K562 (cell line): ENCODE data around the gene HSPB7. TPM values are rescaled to one million over a fixed set of nuclear protein-coding genes. Genes with fewer than 3 reads are reported as not detected.

Experiments used
- ATAC-seq: fragments of 200-7000 bp; cut with Tn5 transposase; 3 replicates; pipeline ENCODE4 v1.9.1; 2020; ENCODE audit warnings: moderate library complexity
- BruUV-seq: library from RNA; stranded (reverse); fragments of 400-500 nt; replicated peaks from 2 replicates; lab custom pipeline; 2021; lab: Mats Ljungman, UMichigan
- CTCF ChIA-PET: fragments of 300-600 bp; formaldehyde crosslinking; extraction: SDS; loops from one replicate; lab custom pipeline; 2021; ENCODE audit warnings: low intra/inter-chr PET ratio; lab: Yijun Ruan, JAX
- POLR2A ChIA-PET: fragments of 300-600, 350-650 bp; sonication (Branson Sonifier 250); formaldehyde crosslinking; extraction: SDS; loops from one replicate; lab custom pipeline; 2021; ENCODE audit warnings: antibody characterized with exemption, inconsistent platforms; lab: Yijun Ruan, JAX
- DNase-seq, 4 experiments: peaks; one replicate each; pipeline versions ENCODE4 v3.0.0 to v3.0.0-alpha.2; 2011 to 2018; ENCODE audit warnings: low spot score in 3 of 4, mixed read lengths in 3 of 4; ENCODE audit errors: extremely low read depth in 1 of 4
- FAIRE-seq: peaks from 2 replicates; lab custom pipeline; 2011; peaks lifted over from hg19 to GRCh38; lab: Jason Lieb, UNC
- H2AFZ ChIP-seq: 2 replicates; pipeline ENCODE4 v1.6.0; 2011; ENCODE audit warnings: low read depth, low read length, control low read depth, inconsistent platforms
- H3K27ac ChIP-seq: fragments of 200-600 bp; 3 replicates; pipeline ENCODE4 v1.8.0; 2011; ENCODE audit warnings: low read depth, mild to moderate bottlenecking, control low read depth, inconsistent platforms, low read length, moderate library complexity, mixed read lengths; ENCODE audit errors: extremely low read depth
- H3K27me3 ChIP-seq, 2 experiments: fragments of 300-600 bp in 1 of 2; 2 replicates in 1 of 2; 3 replicates in 1 of 2; pipeline versions ENCODE4 v1.6.0 to v1.8.0; 2011; ENCODE audit warnings: inconsistent platforms in 2 of 2, low read length in 2 of 2, mild to moderate bottlenecking in 1 of 2, mixed read lengths in 1 of 2, moderate library complexity in 1 of 2; ENCODE audit not compliant: control insufficient read depth in 2 of 2, insufficient read depth in 2 of 2
- H3K36me3 ChIP-seq: fragments of 300-600 bp; 3 replicates; pipeline ENCODE4 v1.8.0; 2011; ENCODE audit warnings: mild to moderate bottlenecking, low read length, inconsistent platforms; ENCODE audit not compliant: control insufficient read depth, insufficient read depth
- H3K4me1 ChIP-seq, 2 experiments: fragments of 200-600 bp in 1 of 2; replicated peaks in 1 of 2; 2 replicates in 1 of 2; 3 replicates in 1 of 2; pipeline versions ENCODE4 v1.5.1 to v1.8.0; 2011; ENCODE audit warnings: inconsistent platforms in 2 of 2, low read length in 2 of 2, mild to moderate bottlenecking in 1 of 2, mixed read lengths in 1 of 2, moderate library complexity in 1 of 2; ENCODE audit not compliant: control insufficient read depth in 2 of 2, insufficient read depth in 2 of 2
- H3K4me2 ChIP-seq: 2 replicates; pipeline ENCODE4 v1.6.1; 2011; ENCODE audit warnings: low read length, control low read depth, inconsistent platforms, mixed read lengths; ENCODE audit not compliant: insufficient read depth
- H3K4me3 ChIP-seq: fragments of 200-600 bp; sonication (generic), shearing (Covaris generic); 2 replicates; pipeline ENCODE4 v1.5.1; 2016; ENCODE audit warnings: control low read depth, inconsistent platforms
- H3K79me2 ChIP-seq: fragments of 200-600 bp; 3 replicates; pipeline ENCODE4 v1.8.0; 2011; ENCODE audit warnings: low read length, inconsistent platforms; ENCODE audit not compliant: control insufficient read depth, insufficient read depth
- H3K9ac ChIP-seq, 2 experiments: 2 replicates each; pipeline versions ENCODE4 v1.6.0 to v1.6.1; 2011; ENCODE audit warnings: low read depth in 2 of 2, low read length in 2 of 2, control low read depth in 1 of 2, inconsistent platforms in 1 of 2, mild to moderate bottlenecking in 1 of 2, mixed read lengths in 1 of 2; ENCODE audit not compliant: insufficient read depth in 1 of 2
- H3K9me1 ChIP-seq: one replicate; pipeline ENCODE4 v1.6.0; 2011; ENCODE audit warnings: inconsistent platforms, mild to moderate bottlenecking, low read length, moderate library complexity; ENCODE audit not compliant: control insufficient read depth, insufficient read depth
- H3K9me3 ChIP-seq: replicated peaks from 2 replicates; pipeline ENCODE4 v1.5.1; 2011; ENCODE audit warnings: low read depth, low read length, inconsistent platforms; ENCODE audit not compliant: control insufficient read depth, insufficient read depth
- H4K20me1 ChIP-seq: replicated peaks from 2 replicates; pipeline ENCODE4 v1.6.1; 2011; ENCODE audit warnings: low read length, inconsistent platforms, mixed read lengths; ENCODE audit not compliant: control insufficient read depth, insufficient read depth
- CBX3 ChIP-seq, 2 experiments: IDR thresholded peaks; 1 replicate in 1 of 2; 2 replicates in 1 of 2; pipeline ENCODE4 v1.6.1; 2012; ENCODE audit warnings: inconsistent platforms in 2 of 2, low read length in 2 of 2, borderline replicate concordance in 1 of 2, control low read depth in 1 of 2
- CHCHD3 ChIP-seq: fragments of 250-450 bp; sonication (Bioruptor Pico); IDR thresholded peaks from 2 replicates; pipeline ENCODE4 v2.1.2; 2022; ENCODE audit warnings: mild to moderate bottlenecking
- ELF4 ChIP-seq: fragments of 450-650 bp; formaldehyde crosslinking; IDR thresholded peaks from 2 replicates; pipeline ENCODE4 v1.4.0; 2022; ENCODE audit warnings: missing genetic modification characterization
- ERF ChIP-seq: fragments of 450-650 bp; formaldehyde crosslinking; IDR thresholded peaks from 2 replicates; pipeline ENCODE4 v1.4.0; 2020; ENCODE audit warnings: mild to moderate bottlenecking, mixed read lengths
- HNRNPH1 ChIP-seq: fragments of 200-400 bp; formaldehyde crosslinking; optimal IDR thresholded peaks from 2 replicates; pipeline ENCODE3; 2017; ENCODE audit warnings: low read depth, mild to moderate bottlenecking, low read length, moderate library complexity
- LEF1 ChIP-seq: fragments of 450-650 bp; IDR thresholded peaks from 2 replicates; pipeline ENCODE4 v1.6.1; 2016; ENCODE audit warnings: mild to moderate bottlenecking
- MCM3 ChIP-seq: fragments of 450-650 bp; IDR thresholded peaks from 2 replicates; pipeline ENCODE4 v1.6.1; 2016
- MCM7 ChIP-seq, 2 experiments: fragments of 450-650 bp; IDR thresholded peaks; 2 replicates each; pipeline ENCODE4 v1.6.1; 2016 to 2018
- NCOA6 ChIP-seq: fragments of 450-650 bp; IDR thresholded peaks from 2 replicates; pipeline ENCODE4 v1.6.1; 2017; ENCODE audit warnings: mild to moderate bottlenecking
- OTX1 ChIP-seq: fragments of 450-650 bp; formaldehyde crosslinking; IDR thresholded peaks from 2 replicates; pipeline ENCODE4 v1.4.0; 2022; ENCODE audit warnings: mild to moderate bottlenecking
- SLC30A9 ChIP-seq: fragments of 250-450 bp; sonication (Bioruptor Pico); IDR thresholded peaks from 2 replicates; pipeline ENCODE4 v1.8.0; 2022; ENCODE audit warnings: mild to moderate bottlenecking, moderate library complexity
- SRSF9 ChIP-seq: fragments of 200-400 bp; formaldehyde crosslinking; IDR thresholded peaks from 2 replicates; pipeline ENCODE4 v1.6.1; 2017; ENCODE audit warnings: low read depth, low read length, borderline replicate concordance
- TAL1 ChIP-seq: fragments of 450-650 bp; IDR thresholded peaks from 2 replicates; pipeline ENCODE4 v1.6.1; 2016; ENCODE audit warnings: mild to moderate bottlenecking
- TCF3 ChIP-seq: sonication (generic); formaldehyde crosslinking; IDR thresholded peaks from 2 replicates; pipeline ENCODE4 v1.4.0; 2020; ENCODE audit warnings: mild to moderate bottlenecking, missing genetic modification reagents
- ZNF165 ChIP-seq: fragments of 250-450 bp; sonication (Bioruptor Pico); IDR thresholded peaks from 2 replicates; pipeline ENCODE4 v1.4.0; 2020; ENCODE audit warnings: borderline replicate concordance
- ZNF253 ChIP-seq: fragments of 250-450 bp; sonication (Bioruptor Pico); conservative IDR thresholded peaks from 2 replicates; pipeline ENCODE4 v1.6.1; 2021; ENCODE audit warnings: mild to moderate bottlenecking
- ZNF77 ChIP-seq: fragments of 250-450 bp; sonication (Bioruptor Pico); IDR thresholded peaks from 2 replicates; pipeline ENCODE4 v1.5.0; 2020
- ZSCAN29 ChIP-seq: fragments of 450-650 bp; IDR thresholded peaks from 2 replicates; pipeline ENCODE4 v1.6.1; 2017
- WGBS: fragments of 100-300 bp; shearing (Covaris generic); methylation state at CpG from one replicate; pipeline ENCODE4 v1.1.6; 2016; ENCODE audit warnings: low coverage, mixed read lengths; ENCODE audit not compliant: insufficient coverage; ENCODE audit errors: missing lambda C conversion rate; 5-methylcytosine and 5-hydroxymethylcytosine counted together
- in situ Hi-C: fragments of 300-500 bp; cut with MboI; formaldehyde crosslinking; loops from 4 replicates; pipeline ENCODE4 v1.15.0; 2018; ENCODE audit warnings: inconsistent platforms, mixed read lengths
- intact Hi-C: fragments of 100-400 bp; cut with micrococcal nuclease; formaldehyde crosslinking; loops from 2 replicates; pipeline ENCODE4 v1.14.2; 2022
- polyA plus RNA-seq, 8 experiments: library from polyadenylated mRNA; depleted of rRNA in 4 of 8; stranded (reverse) in 5 of 8; unstranded in 3 of 8; fragments of >200 nt; fragmentation: Nextera tagmentation in 2 of 8; fragmentation: Illumina TruSeq in 1 of 8; extraction: Ambion mirVana in 2 of 8; extraction: Trizol in 1 of 8; gene quantifications; 2 replicates each; pipeline versions ENCODE4 v1.2.1 to v1.2.3, GENCODE V29; 2011 to 2014; ENCODE audit warnings: inconsistent platforms in 1 of 8, missing spikeins in 1 of 8
- total RNA-seq, 7 experiments: library from RNA; depleted of rRNA in 6 of 7; stranded (reverse); fragments of >200 nt in 6 of 7; fragmentation: Illumina TruSeq in 2 of 7; extraction: Trizol in 2 of 7; gene quantifications; 2 replicates each; pipeline versions ENCODE4 v1.2.1 to v1.2.3, GENCODE V29; 2011 to 2021; ENCODE audit warnings: low replicate concordance in 1 of 7
- TF ChIP-seq, protein P1 (sequence below): fragments of 450-650 bp; formaldehyde crosslinking; conservative IDR thresholded peaks from 2 replicates; pipeline ENCODE4 v1.4.0; 2022; ENCODE audit warnings: mild to moderate bottlenecking, missing genetic modification characterization
- TF ChIP-seq, protein P2 (sequence below): fragments of 450-650 bp; formaldehyde crosslinking; IDR thresholded peaks from 2 replicates; pipeline ENCODE4 v1.4.0; 2022; ENCODE audit warnings: missing genetic modification characterization
- TF ChIP-seq, protein P3 (sequence below): sonication (generic); formaldehyde crosslinking; IDR thresholded peaks from 2 replicates; pipeline ENCODE4 v1.5.0; 2020; ENCODE audit warnings: missing genetic modification reagents

HSPB7 gene
- total and polyA plus RNA-seq, 9 of the 15 experiments (the other 6 are each of a cell fraction or from before 2014, with no cell fraction given), result 0.05 to 0.19 (median 0.07) TPM; not detected in 6

DNA sequence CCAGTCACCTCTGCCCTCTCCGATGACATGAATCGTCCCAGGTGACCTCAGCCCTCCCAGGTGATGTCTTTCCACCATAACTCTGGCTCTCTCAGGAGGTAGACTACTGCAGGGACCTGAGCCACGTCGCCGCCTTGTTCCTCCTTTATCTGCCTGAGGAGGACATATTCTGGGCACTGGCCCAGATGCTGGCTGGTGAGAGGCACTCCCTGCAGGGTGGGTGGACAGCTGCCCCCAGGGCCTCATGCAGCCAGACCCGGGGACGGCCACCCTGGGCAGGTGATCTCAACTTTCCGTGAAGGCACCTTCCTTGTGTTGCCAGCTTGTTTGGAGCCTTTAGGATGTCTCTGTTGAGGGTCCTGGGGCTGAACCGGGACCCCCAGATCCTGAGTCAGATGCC is 28.1 kb downstream of the HSPB7 start (continued):
- TF ChIP-seq HNRNPH1, result no peak
- TF ChIP-seq ZNF77 (CRISPR knock-in tag), result no peak
- no peak for TF ChIP-seq ZSCAN29
- TF ChIP-seq TAL1, result no peak
- no peak for TF ChIP-seq ERF (CRISPR knock-in tag)
- TF ChIP-seq TCF3 (CRISPR knock-in tag), result no peak
- no peak for TF ChIP-seq LEF1
- no peak for TF ChIP-seq ZNF253 (CRISPR knock-in tag)
- TF ChIP-seq ZNF165, result no peak
- TF ChIP-seq SRSF9, result no peak

DNA sequence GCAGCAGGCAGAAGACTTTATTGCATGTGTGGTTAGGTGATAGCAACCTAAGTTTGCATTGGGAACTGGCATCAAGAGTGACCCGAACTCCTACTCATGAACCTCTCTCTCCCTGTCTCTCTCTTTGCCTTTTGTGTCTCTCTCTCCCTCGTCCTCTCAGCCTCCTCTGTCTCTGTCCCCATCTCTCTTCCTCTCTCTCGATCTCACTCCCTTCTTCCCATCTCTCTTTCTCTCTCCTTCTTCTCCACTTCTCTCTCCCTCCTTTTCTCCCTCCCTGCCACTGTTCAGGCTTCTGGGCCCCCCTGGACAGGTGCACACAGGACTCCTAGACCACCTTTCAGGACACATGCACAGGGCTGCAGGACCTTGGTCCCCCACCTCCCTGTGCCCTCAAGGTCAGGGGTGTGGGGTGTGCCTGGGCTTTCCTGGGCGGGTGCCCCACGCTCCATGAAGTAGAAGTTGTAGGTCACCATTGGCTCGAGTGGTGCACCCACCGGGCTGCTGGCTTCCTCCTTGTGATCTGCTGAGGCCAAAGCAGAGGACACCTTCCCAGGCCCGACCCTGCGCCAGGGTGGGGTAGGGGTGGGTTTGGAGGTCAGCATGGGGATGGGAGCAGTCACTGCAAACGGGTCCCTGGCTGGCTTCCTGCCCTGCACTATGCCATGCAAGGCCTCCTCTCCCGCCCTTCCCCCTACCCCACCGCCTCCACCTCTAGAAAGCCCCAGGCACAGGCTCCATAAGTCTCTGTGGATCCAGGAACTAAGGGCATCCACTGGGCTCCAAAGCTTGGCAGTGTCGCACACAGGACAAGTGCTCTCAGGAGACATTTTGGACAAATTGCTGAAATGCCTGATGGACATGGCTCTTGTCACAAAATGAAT is 28.7 kb downstream of the HSPB7 start:
- ChIA-PET POLR2A (interaction anchor here (0.6 to 1.0 kb wide), 2 partner anchors 13 to 1995 kb away, joined by 3 to 4 read pairs; partner anchors contain the start of gene ZBTB17), CTCF (no interaction called here)
- 15% methylated on average over 10 of the region's 13 CpGs for WGBS
- H3K9me3 ChIP-seq, result no peaks in the 10 kb centered on the region
- no TSS peak for BruUV-seq
- in situ Hi-C loops (no loop called here), intact Hi-C loops (no loop called here)
- no peak overlapping the region for H2AFZ ChIP-seq
- DNase-seq, result peak in 1 of 4 experiments; percentile 7
- no peaks in the 10 kb centered on the region for H3K79me2 ChIP-seq
- peaks cover 0 to 23% of the 10 kb centered on the region in 2 experiments; a peak in 2 of 5 replicates for H3K4me1 ChIP-seq
- H3K36me3 ChIP-seq, result no peaks in the 10 kb centered on the region
- H3K4me2 ChIP-seq, result no peak overlapping the region
- H3K9ac ChIP-seq, result no peak overlapping the region
- no peak for FAIRE-seq
- ATAC-seq, result no peak
- no peak overlapping the region for H3K4me3 ChIP-seq
- H3K27ac ChIP-seq, result no peak overlapping the region
- peaks cover 5 to 9% of the 10 kb centered on the region in 2 experiments; a peak in 3 of 5 replicates for H3K27me3 ChIP-seq
- no peaks in the 10 kb centered on the region for H4K20me1 ChIP-seq
- no peaks in the 10 kb centered on the region for H3K9me1 ChIP-seq
- TF ChIP-seq NCOA6 (no peak), CBX3 (IDR thresholded peaks at IDR 0.05; ENCODE audit: borderline replicate concordance in 1 of 2, low read length in 2 of 2) (no peak), ELF4 (CRISPR knock-in tag) (peak; percentile 55; the same call in 1 of the 2 replicates), OTX1 (0 out of 2 replicates have a peak, but pooled peaks have one; percentile 23), MCM7 (IDR thresholded peaks at IDR 0.05) (peak in 1 of 2 experiments; percentile 42; a peak in 1 of 4 replicates), MCM3 (0 out of 2 replicates have a peak, but pooled peaks have one; percentile 75), CHCHD3 (CRISPR knock-in tag) (no peak), SLC30A9 (CRISPR knock-in tag) (no peak)
- TF ChIP-seq, protein P1, sequence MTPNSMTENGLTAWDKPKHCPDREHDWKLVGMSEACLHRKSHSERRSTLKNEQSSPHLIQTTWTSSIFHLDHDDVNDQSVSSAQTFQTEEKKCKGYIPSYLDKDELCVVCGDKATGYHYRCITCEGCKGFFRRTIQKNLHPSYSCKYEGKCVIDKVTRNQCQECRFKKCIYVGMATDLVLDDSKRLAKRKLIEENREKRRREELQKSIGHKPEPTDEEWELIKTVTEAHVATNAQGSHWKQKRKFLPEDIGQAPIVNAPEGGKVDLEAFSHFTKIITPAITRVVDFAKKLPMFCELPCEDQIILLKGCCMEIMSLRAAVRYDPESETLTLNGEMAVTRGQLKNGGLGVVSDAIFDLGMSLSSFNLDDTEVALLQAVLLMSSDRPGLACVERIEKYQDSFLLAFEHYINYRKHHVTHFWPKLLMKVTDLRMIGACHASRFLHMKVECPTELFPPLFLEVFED (CRISPR knock-in tag), result 0 out of 2 replicates have a peak, but pooled peaks have one; percentile 11
- TF ChIP-seq, protein P2, sequence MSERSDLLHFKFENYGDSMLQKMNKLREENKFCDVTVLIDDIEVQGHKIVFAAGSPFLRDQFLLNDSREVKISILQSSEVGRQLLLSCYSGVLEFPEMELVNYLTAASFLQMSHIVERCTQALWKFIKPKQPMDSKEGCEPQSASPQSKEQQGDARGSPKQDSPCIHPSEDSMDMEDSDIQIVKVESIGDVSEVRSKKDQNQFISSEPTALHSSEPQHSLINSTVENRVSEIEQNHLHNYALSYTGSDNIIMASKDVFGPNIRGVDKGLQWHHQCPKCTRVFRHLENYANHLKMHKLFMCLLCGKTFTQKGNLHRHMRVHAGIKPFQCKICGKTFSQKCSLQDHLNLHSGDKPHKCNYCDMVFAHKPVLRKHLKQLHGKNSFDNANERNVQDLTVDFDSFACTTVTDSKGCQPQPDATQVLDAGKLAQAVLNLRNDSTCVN (CRISPR knock-in tag), result peak; percentile 75; the same call in 1 of the 2 replicates
- TF ChIP-seq, protein P3, sequence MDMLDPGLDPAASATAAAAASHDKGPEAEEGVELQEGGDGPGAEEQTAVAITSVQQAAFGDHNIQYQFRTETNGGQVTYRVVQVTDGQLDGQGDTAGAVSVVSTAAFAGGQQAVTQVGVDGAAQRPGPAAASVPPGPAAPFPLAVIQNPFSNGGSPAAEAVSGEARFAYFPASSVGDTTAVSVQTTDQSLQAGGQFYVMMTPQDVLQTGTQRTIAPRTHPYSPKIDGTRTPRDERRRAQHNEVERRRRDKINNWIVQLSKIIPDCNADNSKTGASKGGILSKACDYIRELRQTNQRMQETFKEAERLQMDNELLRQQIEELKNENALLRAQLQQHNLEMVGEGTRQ (CRISPR knock-in tag), result no peak
